WTC11 (cell line): Measurements from ENCODE around the gene GOSR2.

Experiments used
- ATF2 ChIP-seq: sonication (generic); formaldehyde crosslinking; IDR thresholded peaks from 2 replicates; pipeline ENCODE4 v1.8.1; 2022; ENCODE audit warnings: low read depth, missing genetic modification reagents, borderline replicate concordance
- CREB1 ChIP-seq: sonication (generic); formaldehyde crosslinking; IDR thresholded peaks from 2 replicates; pipeline ENCODE4 v1.8.0; 2023; ENCODE audit warnings: mild to moderate bottlenecking, missing genetic modification reagents
- CTCF ChIP-seq: fragments of 200-600 bp; IDR thresholded peaks from 2 replicates; pipeline ENCODE4 v1.8.0; 2022; ENCODE audit warnings: antibody characterized with exemption
- IRF2 ChIP-seq: sonication (generic); formaldehyde crosslinking; IDR thresholded peaks from 2 replicates; pipeline ENCODE4 v1.8.0; 2022; ENCODE audit warnings: low read depth, missing genetic modification reagents, borderline replicate concordance
- JUN ChIP-seq: sonication (generic); formaldehyde crosslinking; IDR thresholded peaks from 2 replicates; pipeline ENCODE4 v1.8.0; 2023; ENCODE audit warnings: mild to moderate bottlenecking, missing genetic modification reagents
- RORB ChIP-seq: fragments of 250-450 bp; sonication (Bioruptor Pico); IDR thresholded peaks from 2 replicates; pipeline ENCODE4 v1.9.0; 2021; ENCODE audit warnings: mild to moderate bottlenecking
- SMAD4 ChIP-seq: sonication (generic); formaldehyde crosslinking; IDR thresholded peaks from 2 replicates; pipeline ENCODE4 v1.8.0; 2022; ENCODE audit warnings: mild to moderate bottlenecking, missing genetic modification reagents

- TF ChIP-seq CTCF (no peak), RORB (CRISPR knock-in tag) (no peak), JUN (CRISPR knock-in tag) (no peak), IRF2 (CRISPR knock-in tag) (no peak), CREB1 (CRISPR knock-in tag) (no peak), ATF2 (CRISPR knock-in tag) (no peak), SMAD4 (CRISPR knock-in tag) (no peak)
These were observed 32.9 kb upstream of the GOSR2 start for GRCh38 chr17:46889992-46890564.
